Measurements from ENCODE around the gene TPCN1.
A peak's percentile ranks its signal among the peaks of the same experiment; 100 is the strongest.

Gene TPCN1

DNA sequence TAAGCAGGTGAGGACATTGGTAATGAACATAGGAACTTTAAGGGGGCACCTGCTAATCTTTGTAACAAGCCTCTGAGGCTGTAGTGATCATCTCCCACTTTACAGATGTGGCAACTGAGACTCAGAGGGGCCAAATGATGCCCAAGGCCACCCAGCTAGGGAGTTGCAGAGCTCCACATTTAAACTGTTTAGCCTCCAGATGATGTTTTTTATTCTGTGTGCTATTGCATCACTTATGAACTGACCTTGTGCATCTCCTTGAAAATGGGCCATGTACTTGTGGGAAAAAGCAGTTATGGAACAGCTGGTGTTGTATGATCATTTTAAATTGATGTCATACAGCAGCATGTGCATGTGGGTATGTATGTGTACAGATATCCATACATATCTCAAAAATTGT, 41.4 kb downstream of the TPCN1 start:
- no peak for DNase-seq (ENCODE audit: low read depth)

DNA sequence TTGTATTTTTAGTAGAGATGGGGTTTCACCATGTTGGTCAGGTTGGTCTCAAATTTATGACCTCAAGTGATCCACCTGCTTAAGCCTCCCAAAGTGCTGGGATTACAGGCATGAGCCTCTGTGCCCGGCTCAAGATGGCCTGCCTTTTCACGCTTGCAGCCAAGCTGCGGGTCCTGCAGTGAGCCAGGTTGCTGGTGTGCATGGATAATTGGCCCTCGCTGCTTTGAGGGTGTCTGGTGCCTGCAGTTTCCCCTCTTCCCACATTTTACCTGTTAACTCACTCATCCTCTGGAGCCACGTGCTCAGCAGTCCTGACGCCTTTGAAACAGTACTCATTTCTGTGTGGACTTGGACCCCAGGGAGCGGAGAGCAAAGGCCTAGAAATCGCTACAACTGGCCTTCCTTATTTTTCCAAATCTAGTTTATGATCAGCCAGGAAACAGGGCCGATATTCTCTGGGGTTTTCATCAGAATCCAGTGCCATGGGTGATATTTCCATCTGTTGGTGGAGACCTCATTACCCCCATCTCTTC, 42.2 kb downstream of the TPCN1 start:
- DNase-seq (ENCODE audit: low read depth), result no peak

DNA sequence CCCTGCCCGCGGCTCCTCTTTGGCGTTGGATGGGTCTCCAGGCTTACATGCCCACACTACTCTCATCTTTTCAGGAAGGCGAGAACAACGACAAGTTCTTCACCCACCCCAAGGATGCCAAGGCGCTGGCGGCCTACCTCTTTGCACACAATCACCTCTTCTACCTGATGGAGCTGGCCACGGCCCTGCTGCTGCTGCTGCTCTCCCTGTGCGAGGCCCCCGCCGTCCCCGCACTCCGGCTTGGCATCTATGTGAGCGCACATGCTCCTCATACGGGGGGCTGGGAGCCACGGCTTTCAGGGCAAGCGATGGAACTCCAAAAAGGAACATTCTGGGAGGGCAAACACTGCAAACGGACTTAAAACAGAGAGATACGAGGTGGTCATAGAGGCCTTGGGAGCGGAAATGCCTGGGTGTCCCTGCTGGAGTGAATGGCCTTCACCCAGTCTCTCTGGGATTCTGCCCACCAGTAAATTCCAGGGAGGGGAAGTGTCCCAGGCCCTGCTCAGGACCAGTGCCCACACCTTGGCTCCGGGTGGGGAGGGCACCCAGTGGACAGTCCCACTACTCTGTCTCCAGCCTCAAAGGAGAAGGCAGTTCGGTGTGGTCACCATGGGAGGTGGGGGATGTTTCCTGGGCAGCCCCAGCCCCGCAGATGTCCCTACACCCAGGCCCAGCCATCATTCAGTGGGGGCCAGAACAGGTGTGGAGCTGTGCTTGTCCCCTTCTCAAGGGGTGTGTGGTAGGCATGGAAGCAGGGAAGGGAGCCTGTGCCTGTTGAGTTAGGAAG, 45.0 kb downstream of the TPCN1 start:
- no peak for DNase-seq (ENCODE audit: low read depth)

DNA sequence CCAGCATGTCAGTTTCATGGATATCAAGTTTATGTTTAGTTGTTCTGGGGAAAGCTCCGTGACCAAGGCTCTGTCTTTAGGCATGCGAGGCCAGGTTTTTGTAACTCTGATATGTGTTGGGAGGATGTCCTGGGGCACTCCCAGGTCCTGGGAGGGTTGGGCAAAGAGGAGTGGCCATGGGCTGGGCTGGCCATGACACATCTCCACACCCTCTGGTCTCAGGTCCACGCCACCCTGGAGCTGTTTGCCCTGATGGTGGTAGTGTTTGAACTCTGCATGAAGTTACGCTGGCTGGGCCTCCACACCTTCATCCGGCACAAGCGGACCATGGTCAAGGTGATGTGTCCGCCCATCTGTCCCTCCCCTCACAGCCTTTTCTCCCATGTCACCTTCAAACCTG, 46.4 kb downstream of the TPCN1 start:
- no peak for DNase-seq (ENCODE audit: low read depth)

DNA sequence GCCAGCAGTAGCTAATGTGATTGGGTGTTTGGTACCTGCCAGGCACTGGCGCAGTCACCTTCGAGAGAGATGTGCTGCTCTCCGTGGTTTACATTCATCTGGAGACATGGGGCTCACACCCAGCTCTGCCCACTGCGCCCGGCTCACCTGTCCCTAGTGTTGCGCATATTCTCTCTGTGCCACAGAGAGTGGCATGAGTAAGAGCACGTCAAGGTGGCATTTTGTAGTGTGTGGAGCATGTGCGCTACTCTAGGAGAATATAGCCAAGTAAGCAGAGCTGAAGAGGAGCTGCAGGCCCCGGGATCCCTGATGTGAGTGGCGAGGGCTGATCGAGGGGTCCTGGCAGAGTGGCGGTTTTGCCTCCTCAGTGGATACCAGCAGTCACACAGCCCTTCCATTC, 46.9 kb downstream of the TPCN1 start:
- no peak for DNase-seq (ENCODE audit: low read depth)

DNA sequence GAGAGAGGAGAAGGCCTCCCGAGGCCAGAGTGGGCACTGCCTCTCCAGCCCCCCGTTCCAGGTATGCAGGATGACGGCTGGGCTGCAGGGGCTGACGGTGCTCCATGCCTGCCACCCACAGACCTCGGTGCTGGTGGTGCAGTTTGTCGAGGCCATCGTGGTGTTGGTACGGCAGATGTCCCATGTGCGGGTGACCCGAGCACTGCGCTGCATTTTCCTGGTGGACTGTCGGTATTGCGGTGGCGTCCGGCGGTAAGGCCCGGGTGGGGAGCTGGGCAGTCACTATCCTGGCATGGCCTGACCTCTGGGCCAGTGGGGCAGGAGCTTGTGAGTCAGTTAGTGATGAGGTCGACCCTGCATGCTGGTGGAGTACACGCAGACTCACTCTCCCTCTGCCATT, 47.4 kb downstream of the TPCN1 start:
- DNase-seq (ENCODE audit: low read depth), result no peak

DNA sequence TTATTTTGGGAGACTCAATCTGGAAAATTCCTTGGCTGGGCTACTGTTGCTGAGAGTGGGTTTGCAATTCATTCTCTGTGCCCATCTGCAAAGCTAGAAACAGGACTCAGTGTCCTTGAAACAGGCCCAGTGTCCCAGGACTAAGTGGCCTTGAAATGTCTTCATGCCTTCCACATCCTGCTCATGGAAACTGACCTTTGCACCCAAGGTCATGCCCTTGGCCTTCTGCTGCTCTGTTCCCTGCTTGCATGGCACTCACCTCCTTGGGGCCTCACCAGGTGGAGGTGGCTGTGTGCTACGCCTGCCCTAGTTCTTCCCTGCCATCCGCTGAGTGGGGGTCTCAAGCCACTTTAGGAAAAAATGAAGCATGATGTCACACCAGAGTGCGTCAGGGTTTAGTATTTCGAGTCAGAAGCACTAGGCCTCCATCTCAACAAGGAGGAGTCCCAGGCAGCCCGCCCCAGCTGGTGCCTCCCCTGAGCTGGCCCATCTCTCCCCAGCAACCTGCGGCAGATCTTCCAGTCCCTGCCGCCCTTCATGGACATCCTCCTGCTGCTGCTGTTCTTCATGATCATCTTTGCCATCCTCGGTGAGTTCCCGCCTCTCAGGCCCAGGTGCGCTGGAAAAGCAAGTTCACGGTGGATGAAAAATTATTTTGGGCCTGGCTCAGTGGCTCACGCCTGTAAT, 48.1 kb downstream of the TPCN1 start:
- DNase-seq (ENCODE audit: low read depth), result no peak

DNA sequence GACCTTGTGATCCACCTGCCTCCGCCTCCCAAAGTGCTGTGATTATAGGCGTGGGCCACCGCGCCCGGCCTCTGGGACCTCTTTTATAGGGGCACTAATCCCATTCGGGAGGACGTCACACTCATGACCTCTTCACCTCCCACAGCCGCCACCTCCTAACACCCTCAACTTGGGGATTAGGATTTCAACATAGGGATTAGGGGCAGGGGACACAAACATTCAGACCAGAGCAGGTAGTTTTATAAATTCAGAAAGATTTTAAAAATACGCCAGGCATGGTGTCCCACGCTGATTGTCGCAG, 49.4 kb downstream of the TPCN1 start:
- no peak for DNase-seq (ENCODE audit: low read depth)

DNA sequence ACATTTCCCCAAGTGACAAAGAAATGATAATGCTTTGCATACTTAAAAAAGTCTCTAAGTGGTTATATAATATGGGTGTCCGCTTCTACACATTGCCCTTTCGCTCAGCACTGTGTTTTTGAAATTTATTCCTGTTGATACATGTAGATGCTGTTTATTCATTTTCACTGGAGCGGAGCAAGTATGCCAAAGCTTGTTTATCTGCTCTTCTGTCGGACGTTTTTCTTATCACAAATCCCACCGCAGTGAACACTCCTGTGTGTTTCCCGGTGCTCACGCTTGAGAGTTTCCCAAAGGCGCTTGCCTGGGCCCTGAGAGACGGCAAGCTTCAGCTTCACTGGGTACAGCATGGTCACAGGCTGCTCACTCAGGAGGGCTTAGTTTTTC, 50.2 kb downstream of the TPCN1 start:
- no peak for DNase-seq (ENCODE audit: low read depth)

DNA sequence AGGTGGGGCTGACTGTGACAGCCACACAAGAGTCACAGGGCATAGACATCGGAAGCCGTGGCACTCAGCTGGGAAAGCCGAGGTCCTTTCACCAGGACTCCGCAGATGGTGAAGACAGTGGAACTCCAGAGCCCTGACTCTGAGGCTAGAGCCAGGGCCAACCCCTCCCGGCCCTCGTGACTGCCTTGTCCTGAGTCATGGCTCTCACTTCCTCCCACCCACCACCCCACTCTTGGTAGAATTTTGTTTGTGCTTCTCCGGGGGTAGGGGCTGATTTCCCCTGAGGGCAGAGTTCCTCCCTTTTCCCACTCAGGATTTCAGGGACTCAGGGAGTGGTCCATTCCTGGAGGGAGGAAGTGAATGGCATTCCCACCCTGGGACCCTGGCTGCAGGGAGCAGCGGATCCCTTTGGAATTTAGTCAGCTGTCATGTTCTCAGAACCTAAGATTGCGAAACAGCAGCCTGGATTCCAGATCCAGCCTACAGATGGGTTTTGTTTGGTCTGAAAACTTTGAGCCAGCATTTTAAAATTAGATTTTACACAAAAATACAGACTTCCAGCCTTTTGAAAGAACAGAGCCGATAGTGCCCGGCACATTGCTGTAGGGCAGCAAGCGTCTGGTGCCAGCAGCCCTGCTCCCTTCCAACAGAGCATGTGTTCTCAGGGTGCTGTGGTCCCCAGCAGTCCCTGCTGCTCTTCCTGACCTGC, 50.7 kb downstream of the TPCN1 start:
- DNase-seq (ENCODE audit: low read depth), result peak; percentile 58

DNA sequence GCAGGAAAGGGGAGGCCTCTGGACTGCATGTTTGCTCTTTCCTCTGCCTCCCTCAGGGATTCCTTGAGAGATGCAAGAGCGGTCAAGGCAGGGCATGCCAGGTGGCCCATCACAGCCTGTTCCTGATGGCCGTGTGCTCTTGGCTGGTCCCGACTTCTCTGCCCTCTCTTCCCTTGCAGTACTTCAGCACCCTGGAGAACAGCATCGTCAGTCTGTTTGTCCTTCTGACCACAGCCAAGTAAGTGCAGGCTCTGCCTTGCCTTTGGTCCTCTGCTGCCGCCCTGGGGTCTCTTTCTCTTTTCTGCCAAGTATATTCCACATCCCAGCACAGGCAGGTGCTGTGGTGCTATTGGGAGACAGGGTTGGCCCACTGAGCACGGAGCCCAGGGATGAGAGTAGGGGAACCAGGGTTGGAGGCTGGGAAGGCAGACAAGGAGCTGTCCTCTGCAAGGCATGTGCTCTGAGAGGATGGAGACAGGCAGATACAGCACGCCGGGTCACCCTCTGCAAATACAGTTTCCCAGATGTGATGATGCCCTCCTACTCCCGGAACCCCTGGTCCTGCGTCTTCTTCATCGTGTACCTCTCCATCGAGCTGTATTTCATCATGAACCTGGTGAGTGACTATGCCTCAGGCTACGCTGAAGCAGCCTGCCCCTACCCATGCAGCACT, 51.9 kb downstream of the TPCN1 start:
- no peak for DNase-seq (ENCODE audit: low read depth)

DNA sequence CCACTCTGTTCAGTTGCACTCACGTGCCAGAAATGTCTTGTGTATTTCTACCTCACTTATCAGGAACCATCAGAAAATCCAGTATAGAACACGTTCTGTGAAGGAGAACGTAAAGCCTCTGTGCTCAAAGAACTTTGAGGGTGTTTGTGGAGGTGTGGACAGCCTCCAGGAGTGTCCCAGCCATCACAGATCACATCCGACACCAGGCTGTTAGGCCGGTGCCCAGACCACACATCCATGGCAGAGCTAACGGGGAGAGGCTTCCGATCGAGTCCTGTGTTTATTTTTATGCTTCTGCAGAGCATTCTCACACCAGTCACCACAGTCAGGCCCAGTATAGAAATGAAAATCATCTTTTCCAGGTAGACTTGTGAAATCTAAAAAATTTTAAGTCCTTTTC, 53.6 kb downstream of the TPCN1 start:
- no peak for DNase-seq (ENCODE audit: low read depth)

DNA sequence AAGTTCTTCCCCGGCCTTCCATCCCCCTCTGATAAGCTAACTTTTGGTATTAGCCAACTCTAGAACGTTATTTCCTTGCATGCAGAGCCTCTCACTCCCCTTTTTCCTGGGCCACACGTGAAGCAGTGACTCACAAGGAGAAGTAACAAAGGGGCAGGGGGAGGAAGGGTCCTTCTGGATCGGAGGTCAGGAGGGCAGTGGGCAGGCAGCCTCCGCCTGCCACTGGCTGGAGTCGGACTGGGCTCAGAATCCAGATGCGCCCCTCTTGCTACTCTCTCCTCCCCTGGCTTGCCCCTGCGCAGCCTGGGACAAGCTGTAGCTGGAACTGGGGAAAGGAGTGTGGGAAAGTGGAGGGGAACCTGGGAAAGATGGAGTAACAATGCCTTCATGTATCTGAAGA, 55.0 kb downstream of the TPCN1 start:
- DNase-seq (ENCODE audit: low read depth), result no peak

DNA sequence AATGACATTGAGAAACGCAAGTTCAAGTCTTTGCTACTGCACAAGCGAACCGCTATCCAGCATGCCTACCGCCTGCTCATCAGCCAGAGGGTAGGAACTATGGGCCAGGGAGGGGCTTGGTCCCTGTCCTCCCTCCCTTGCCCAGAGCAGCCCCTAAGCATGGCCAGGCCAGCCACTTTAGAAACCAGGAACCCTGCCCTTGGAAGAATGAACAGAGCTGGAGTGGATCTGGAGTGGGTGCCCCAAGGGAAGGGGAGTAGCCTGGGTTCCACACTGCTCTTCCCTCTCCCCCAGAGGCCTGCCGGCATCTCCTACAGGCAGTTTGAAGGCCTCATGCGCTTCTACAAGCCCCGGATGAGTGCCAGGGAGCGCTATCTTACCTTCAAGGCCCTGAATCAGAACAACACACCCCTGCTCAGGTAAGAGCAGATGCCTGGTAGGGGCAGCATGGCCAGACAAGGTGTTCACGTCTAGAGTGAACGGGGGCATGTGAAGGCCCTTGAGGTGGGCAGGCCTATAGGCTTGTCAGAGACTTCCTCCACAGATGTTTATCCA, 55.8 kb downstream of the TPCN1 start:
- DNase-seq (ENCODE audit: low read depth), result no peak

DNA sequence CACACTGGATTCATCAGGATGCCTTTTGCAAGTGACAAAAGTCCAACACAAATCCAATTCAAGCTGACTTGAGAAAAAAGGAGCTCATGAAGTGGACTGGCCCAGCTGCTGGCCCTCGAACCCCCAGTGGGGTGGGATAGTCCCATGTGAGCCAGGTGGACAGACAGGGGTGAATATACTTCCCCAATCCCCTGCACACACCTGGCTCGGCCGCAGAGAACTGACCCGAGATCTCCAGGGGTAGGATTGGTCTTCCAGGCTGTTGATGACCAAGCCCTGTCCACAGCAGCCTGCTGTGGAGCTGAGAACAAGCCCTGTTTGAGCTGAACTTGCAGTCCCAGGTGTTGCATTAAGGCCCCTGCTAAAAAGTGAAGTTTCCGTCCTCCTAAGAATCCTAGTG, 56.2 kb downstream of the TPCN1 start:
- no peak for DNase-seq (ENCODE audit: low read depth)

DNA sequence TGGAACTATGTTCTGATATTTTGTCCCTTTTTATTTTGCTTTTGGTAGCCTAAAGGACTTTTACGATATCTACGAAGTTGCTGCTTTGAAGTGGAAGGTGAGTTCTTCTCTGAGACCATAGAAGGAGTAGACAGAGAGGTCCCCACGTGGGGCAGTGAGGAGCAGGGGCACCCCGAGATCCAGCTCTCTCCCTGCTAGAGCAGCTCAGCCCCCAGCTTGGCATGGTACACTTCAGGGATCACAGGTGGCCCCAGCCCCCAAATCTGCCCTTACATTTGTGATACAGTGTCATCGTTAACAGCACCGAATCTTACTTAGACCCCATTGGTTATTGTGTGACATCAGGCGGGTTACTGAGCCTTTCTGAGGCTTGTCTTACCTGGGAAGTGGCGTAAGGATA, 56.9 kb downstream of the TPCN1 start:
- no peak for DNase-seq (ENCODE audit: low read depth)

DNA sequence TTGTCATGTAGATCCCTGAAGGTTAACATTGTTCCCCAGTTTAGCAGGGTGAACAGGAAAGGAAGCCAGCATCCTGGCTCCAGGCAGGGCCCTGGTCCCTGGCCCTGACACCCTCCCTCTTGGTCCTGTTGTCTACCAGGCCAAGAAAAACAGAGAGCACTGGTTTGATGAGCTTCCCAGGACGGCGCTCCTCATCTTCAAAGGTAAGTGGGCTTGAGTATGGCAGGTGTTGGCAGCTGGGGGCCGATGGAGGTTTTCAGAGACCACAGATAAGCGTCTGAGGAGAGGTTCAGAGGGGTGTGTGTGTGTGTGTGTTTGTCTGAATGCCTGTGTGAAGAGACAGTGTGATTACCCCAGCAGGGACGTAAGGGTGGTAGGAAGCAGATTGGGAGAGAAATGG, 57.4 kb downstream of the TPCN1 start:
- no peak for DNase-seq (ENCODE audit: low read depth)

DNA sequence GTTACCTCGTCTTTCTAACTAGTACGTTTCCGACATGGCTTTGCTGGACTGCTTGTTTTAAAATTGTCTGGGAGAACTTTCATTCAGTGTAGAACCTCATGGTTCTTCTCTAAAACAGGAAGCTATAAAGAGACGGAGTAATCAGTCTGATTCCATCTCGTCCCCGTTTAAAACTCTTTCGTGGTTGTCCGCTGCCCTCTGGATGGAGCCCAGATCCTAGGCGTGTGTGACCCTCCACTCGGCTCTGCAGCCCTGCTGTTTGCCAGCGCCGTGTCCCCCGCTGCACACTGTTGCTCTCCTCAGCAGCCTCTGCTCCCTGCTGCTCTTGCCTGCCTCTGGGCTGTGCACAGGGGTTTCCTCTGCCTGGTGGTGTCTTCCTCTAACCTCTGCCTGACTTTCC, 63.5 kb downstream of the TPCN1 start:
- DNase-seq (ENCODE audit: low read depth), result no peak

DNA sequence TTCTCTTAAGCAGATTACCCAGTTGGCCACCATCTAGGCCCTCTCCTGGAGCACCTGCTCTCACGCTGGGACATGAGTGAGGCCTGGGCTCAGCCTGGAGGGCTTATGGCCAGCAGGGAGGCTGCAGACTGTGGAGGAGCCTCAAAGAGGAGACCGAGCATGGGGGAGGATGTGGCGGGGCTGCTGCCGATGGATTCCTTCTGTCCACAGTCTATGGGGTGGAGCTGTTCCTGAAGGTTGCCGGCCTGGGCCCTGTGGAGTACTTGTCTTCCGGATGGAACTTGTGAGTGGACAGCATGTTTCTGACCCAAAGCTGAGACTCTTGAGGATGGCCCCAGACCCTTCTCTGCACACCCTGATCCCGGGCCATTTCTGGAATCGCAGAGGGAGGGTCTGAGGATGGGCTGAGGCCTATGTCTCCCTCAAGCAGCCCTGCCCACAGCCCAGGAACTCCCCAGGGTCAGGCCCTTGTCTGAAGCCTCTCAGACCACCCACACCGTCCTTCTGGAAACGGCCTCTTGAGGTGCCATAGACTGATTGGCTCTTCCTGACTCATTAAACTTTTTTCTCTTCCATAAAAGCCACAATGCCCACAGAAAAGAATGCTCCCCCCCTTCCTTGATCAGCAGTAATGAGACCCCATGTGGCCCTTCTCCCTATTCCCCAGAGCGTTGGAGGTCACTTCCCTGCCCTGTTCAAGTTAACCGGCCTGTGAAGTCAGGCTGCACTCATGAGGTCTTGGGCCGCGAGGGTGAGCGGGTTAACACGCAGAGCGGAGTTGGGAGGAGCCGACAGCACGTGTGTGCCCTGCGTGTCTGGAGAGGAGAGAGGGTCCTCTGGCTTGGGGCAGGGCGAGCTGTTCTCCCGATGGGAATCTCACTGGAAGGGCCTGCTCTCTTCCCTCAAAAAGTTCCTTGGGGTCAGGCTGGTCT, 64.7 kb downstream of the TPCN1 start:
- DNase-seq (ENCODE audit: low read depth), result no peak

DNA sequence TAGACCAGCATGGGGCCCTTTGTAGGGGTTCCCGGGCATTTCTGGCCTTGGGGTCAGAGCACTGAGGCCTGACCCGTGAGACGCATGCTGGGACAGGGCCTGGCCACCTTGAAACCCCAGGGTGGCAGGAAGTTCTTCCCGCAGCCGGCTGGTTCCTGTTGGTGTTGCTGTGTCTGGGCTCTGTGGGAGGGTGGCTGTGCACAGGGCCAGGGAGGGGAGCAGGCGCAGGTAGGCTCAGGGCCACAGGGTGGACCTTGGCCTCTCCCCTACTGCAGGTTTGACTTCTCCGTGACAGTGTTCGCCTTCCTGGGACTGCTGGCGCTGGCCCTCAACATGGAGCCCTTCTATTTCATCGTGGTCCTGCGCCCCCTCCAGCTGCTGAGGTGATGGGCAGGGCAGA, 65.4 kb downstream of the TPCN1 start:
- no peak for DNase-seq (ENCODE audit: low read depth)

All from GM04503 (cell line).